Caco-2 (cell line): ENCODE measurements around the gene AKIRIN2. TPM values are rescaled to one million over a fixed set of nuclear protein-coding genes. Genes with fewer than 3 reads are reported as not detected.

Source experiments
- BruUV-seq: library from RNA; stranded (reverse); fragments of 400-500 nt; replicated peaks from 2 replicates; lab custom pipeline; 2021; lab: Mats Ljungman, UMichigan
- CTCF ChIA-PET: fragments of 300-600 bp; sonication (Branson Sonifier 250); formaldehyde crosslinking; loops from one replicate; lab custom pipeline; 2022; ENCODE audit warnings: antibody characterized with exemption; lab: Charles Lee
- POLR2A ChIA-PET: fragments of 300-600 bp; sonication (Branson Sonifier 250); formaldehyde crosslinking; loops from one replicate; lab custom pipeline; 2022; ENCODE audit warnings: antibody characterized with exemption; lab: Charles Lee
- DNase-seq, 2 experiments: peaks; one replicate each; pipeline versions ENCODE4 v3.0.0 to v3.0.0-alpha.2; 2020 to 2022
- H3K27me3 ChIP-seq: replicated peaks from 2 replicates; pipeline ENCODE4 v1.6.0; 2011; ENCODE audit warnings: low read length; ENCODE audit not compliant: control insufficient read depth, insufficient read depth
- H3K36me3 ChIP-seq: 2 replicates; pipeline ENCODE4 v1.5.1; 2011; ENCODE audit warnings: low read length; ENCODE audit not compliant: control insufficient read depth, insufficient read depth
- H3K4me1 ChIP-seq: fragments of 250-450 bp; sonication (Bioruptor Pico); 2 replicates; pipeline ENCODE4 v1.5.1; 2020; ENCODE audit warnings: mild to moderate bottlenecking
- H3K4me3 ChIP-seq: 2 replicates; pipeline ENCODE4 v1.5.1; 2011; ENCODE audit warnings: low read depth, mild to moderate bottlenecking, control low read depth, low read length
- H3K9me3 ChIP-seq: fragments of 250-450 bp; sonication (Bioruptor Pico); 2 replicates; pipeline ENCODE4 v1.5.1; 2020; ENCODE audit warnings: mild to moderate bottlenecking, moderate library complexity
- H3K27ac Mint-ChIP-seq: one replicate; pipeline ENCODE4 v1.8.0; 2022; ENCODE audit warnings: mixed read lengths; ENCODE audit not compliant: unreplicated experiment
- H3K27me3 Mint-ChIP-seq: one replicate; pipeline ENCODE4 v1.8.0; 2022; ENCODE audit warnings: mixed read lengths; ENCODE audit not compliant: insufficient read depth, unreplicated experiment
- H3K36me3 Mint-ChIP-seq: one replicate; pipeline ENCODE4 v1.8.0; 2022; ENCODE audit warnings: mild to moderate bottlenecking, mixed read lengths; ENCODE audit not compliant: insufficient read depth, unreplicated experiment
- H3K4me1 Mint-ChIP-seq: one replicate; pipeline ENCODE4 v1.8.0; 2022; ENCODE audit warnings: low read depth, mixed read lengths; ENCODE audit not compliant: unreplicated experiment
- H3K4me3 Mint-ChIP-seq: one replicate; pipeline ENCODE4 v1.8.0; 2022; ENCODE audit warnings: mild to moderate bottlenecking, moderate library complexity, mixed read lengths; ENCODE audit not compliant: unreplicated experiment
- H3K9me3 Mint-ChIP-seq: one replicate; pipeline ENCODE4 v1.8.0; 2022; ENCODE audit warnings: mixed read lengths; ENCODE audit not compliant: unreplicated experiment
- CTCF ChIP-seq, 2 experiments: fragments of 200-600 bp in 1 of 2; IDR thresholded peaks; 1 replicate in 1 of 2; 2 replicates in 1 of 2; pipeline versions ENCODE4 v1.5.1 to v1.8.0; 2011 to 2022; ENCODE audit warnings: antibody characterized with exemption in 1 of 2, control low read depth in 1 of 2, inconsistent platforms in 1 of 2, low read depth in 1 of 2, low read length in 1 of 2, mild to moderate bottlenecking in 1 of 2, moderate library complexity in 1 of 2; ENCODE audit not compliant: insufficient read depth in 1 of 2, severe bottlenecking in 1 of 2, unreplicated experiment in 1 of 2
- intact Hi-C: fragments of 100-400 bp; cut with micrococcal nuclease; formaldehyde crosslinking; loops from one replicate; pipeline ENCODE4 v1.10.0; 2022; ENCODE audit not compliant: unreplicated experiment
- total RNA-seq: library from RNA; stranded (reverse); gene quantifications from 2 replicates; pipeline ENCODE4 v1.2.3, GENCODE V29; 2022

Gene AKIRIN2
- total RNA-seq, 1 experiment from 2014 or later = 51.3 TPM

- Mint-ChIP-seq H3K4me3 (no peak overlapping the region), H3K27ac (no peak overlapping the region), H3K36me3 (peaks cover 37% of the 10 kb centered on the region), H3K4me1 (no peaks in the 10 kb centered on the region), H3K9me3 (no peaks in the 10 kb centered on the region), H3K27me3 (no peaks in the 10 kb centered on the region)
- no peak for TF ChIP-seq CTCF (IDR thresholded peaks at IDR 0.05; ENCODE audit: insufficient read depth in 1 of 2, low read depth in 1 of 2, low read length in 1 of 2, severe bottlenecking in 1 of 2, unreplicated experiment in 1 of 2)
- intact Hi-C loops = no loop called here
- H3K9me3 ChIP-seq = no peaks in the 10 kb centered on the region
- ChIA-PET POLR2A (no interaction called here), CTCF (no interaction called here)
- H3K36me3 ChIP-seq = peaks cover 1% of the 10 kb centered on the region
- no peaks in the 10 kb centered on the region for H3K4me1 ChIP-seq
- no peak for DNase-seq
- H3K27me3 ChIP-seq = no peaks in the 10 kb centered on the region
- H3K4me3 ChIP-seq = no peak overlapping the region
- BruUV-seq = no TSS peak
These were observed 45.2 kb downstream of the AKIRIN2 start for GRCh38 chr6:87656857-87657256.

- Mint-ChIP-seq H3K27ac (no peak overlapping the region), H3K9me3 (no peaks in the 10 kb centered on the region), H3K4me3 (no peak overlapping the region), H3K36me3 (peaks cover 37% of the 10 kb centered on the region), H3K27me3 (no peaks in the 10 kb centered on the region), H3K4me1 (no peaks in the 10 kb centered on the region)
- BruUV-seq = no TSS peak
- CTCF ChIA-PET = no interaction called here
- H3K27me3 ChIP-seq = no peaks in the 10 kb centered on the region
- H3K4me3 ChIP-seq = no peak overlapping the region
- no peak for TF ChIP-seq CTCF (IDR thresholded peaks at IDR 0.05; ENCODE audit: insufficient read depth in 1 of 2, low read depth in 1 of 2, low read length in 1 of 2, severe bottlenecking in 1 of 2, unreplicated experiment in 1 of 2)
- intact Hi-C loops = no loop called here
- H3K9me3 ChIP-seq = no peaks in the 10 kb centered on the region
- no peak for DNase-seq
- POLR2A ChIA-PET = no interaction called here
- peaks cover 1% of the 10 kb centered on the region for H3K36me3 ChIP-seq
- no peaks in the 10 kb centered on the region for H3K4me1 ChIP-seq
These were observed 46.2 kb downstream of the AKIRIN2 start for GRCh38 chr6:87655824-87656223.

- CTCF ChIA-PET = no interaction called here
- H3K4me1 Mint-ChIP-seq = no peaks in the 10 kb centered on the region
- intact Hi-C loops = no loop called here
- Histone ChIP-seq H3K4me1 (no peaks in the 10 kb centered on the region), H3K9me3 (no peaks in the 10 kb centered on the region), H3K27me3 (no peaks in the 10 kb centered on the region), H3K4me3 (no peak overlapping the region), H3K36me3 (peaks cover 1% of the 10 kb centered on the region; the same call in 1 of the 2 replicates)
- DNase-seq = no peak
- no peak overlapping the region for H3K27ac Mint-ChIP-seq
- no peaks in the 10 kb centered on the region for H3K27me3 Mint-ChIP-seq
- POLR2A ChIA-PET = no interaction called here
- H3K9me3 Mint-ChIP-seq = no peaks in the 10 kb centered on the region
- TF ChIP-seq CTCF (IDR thresholded peaks at IDR 0.05; ENCODE audit: insufficient read depth in 1 of 2, low read depth in 1 of 2, low read length in 1 of 2, severe bottlenecking in 1 of 2, unreplicated experiment in 1 of 2) = no peak
- H3K4me3 Mint-ChIP-seq = no peak overlapping the region
- BruUV-seq = no TSS peak
- H3K36me3 Mint-ChIP-seq = peaks cover 33% of the 10 kb centered on the region
These were observed 47.1 kb downstream of the AKIRIN2 start for GRCh38 chr6:87654875-87655454.
